Testis (tissue), 3 donors: Measurements from ENCODE around the gene HS6ST3. TPM values are rescaled to one million over a fixed set of nuclear protein-coding genes. Genes with fewer than 3 reads are reported as not detected.

Source experiments
- DNase-seq: peaks from one replicate; pipeline ENCODE4 v3.0.0-alpha.2; 2019
- H3K27ac ChIP-seq, 2 donors: fragments of 200-600 bp; sonication (generic); one replicate each; pipeline ENCODE4 v1.5.1; 2019
- H3K27me3 ChIP-seq: fragments of 200-600 bp; sonication (generic); one replicate; pipeline ENCODE4 v1.5.1; 2019
- H3K36me3 ChIP-seq: fragments of 200-600 bp; sonication (generic); one replicate; pipeline ENCODE4 v1.5.1; 2017; ENCODE audit warnings: low read depth; ENCODE audit errors: missing control alignments
- H3K4me1 ChIP-seq: fragments of 200-600 bp; sonication (generic); one replicate; pipeline ENCODE4 v1.5.1; 2019
- H3K4me3 ChIP-seq, 2 donors: fragments of 200-600 bp; sonication (generic); one replicate each; pipeline ENCODE4 v1.5.1; 2017 to 2019
- H3K9me3 ChIP-seq: fragments of 200-600 bp; sonication (generic); one replicate; pipeline ENCODE4 v1.5.1; 2017
- CTCF ChIP-seq, 3 experiments: fragments of 450-650 bp in 2 of 3; fragments of 200-600 bp in 1 of 3; sonication (generic) in 1 of 3; IDR thresholded peaks; one replicate each; pipeline ENCODE4 v1.5.1; 2016 to 2019; ENCODE audit warnings: antibody characterized with exemption in 3 of 3, mild to moderate bottlenecking in 2 of 3, moderate library complexity in 1 of 3
- POLR2A ChIP-seq: fragments of 450-650 bp; IDR thresholded peaks from one replicate; pipeline ENCODE4 v1.6.1; 2017; ENCODE audit warnings: antibody characterized with exemption, mild to moderate bottlenecking, moderate library complexity
- WGBS, 2 donors: methylation state at CpG; one replicate each; pipeline ENCODE4 v1.1.5; 2018; 5-methylcytosine and 5-hydroxymethylcytosine counted together
- intact Hi-C: fragments of 100-400 bp; cut with DNase I; formaldehyde crosslinking; loops from one replicate; pipeline ENCODE4 v1.15.1; 2023; ENCODE audit warnings: low total_unique reads
- polyA plus RNA-seq: library from polyadenylated mRNA; stranded (reverse); fragments of 350-450 nt; fragmentation: Illumina TruSeq; extraction: RNeasy Lipid Tissue Mini Kit (QIAGEN cat#74804); gene quantifications from one replicate; pipeline ENCODE4 v1.2.3, GENCODE V29; 2014; ENCODE audit warnings: low read depth, low replicate concordance; ENCODE audit not compliant: insufficient read depth
- total RNA-seq, 2 donors: library from RNA; depleted of rRNA; stranded (reverse); fragments of >200 nt; gene quantifications; one replicate each; pipeline ENCODE4 v1.2.3, GENCODE V29; 2016

The HS6ST3 gene
- total and polyA plus RNA-seq, 3 donors from 2014 or later, result 0.87 to 1.3 (median 1.3) TPM

DNA sequence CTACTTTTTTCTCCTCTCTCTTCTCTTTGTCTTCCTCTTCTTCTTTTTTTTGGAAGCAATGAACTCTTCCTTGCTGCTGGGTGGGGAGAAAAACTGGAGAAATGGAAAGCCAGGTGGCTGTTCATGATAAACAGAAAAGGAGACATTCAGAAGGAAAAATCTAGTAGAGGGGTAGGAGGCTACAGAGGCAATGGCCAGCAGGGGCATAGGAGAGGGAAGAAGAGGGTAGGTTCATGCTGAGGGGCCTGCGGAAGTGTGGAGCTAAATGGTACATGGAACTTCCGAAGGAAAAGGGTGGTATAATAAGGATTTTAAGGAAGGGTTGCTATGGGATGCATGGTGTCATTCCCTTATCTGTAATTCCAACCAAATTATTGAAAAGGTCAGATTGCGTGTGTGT lies 17.5 kb upstream of the HS6ST3 start:
- no peak overlapping the region for H3K4me3 ChIP-seq
- H3K4me1 ChIP-seq, result no peaks in the 10 kb centered on the region
- WGBS, 2 donors, result 72 to 88% methylated on average over 3 of the region's 3 CpGs
- H3K36me3 ChIP-seq, result no peaks in the 10 kb centered on the region
- TF ChIP-seq POLR2A (no peak), CTCF (IDR thresholded peaks at IDR 0.05) (no peak)
- intact Hi-C loops, result no loop called here
- no peaks in the 10 kb centered on the region for H3K9me3 ChIP-seq
- DNase-seq, result no peak
- H3K27me3 ChIP-seq, result no peaks in the 10 kb centered on the region
- H3K27ac ChIP-seq, result no peak overlapping the region

DNA sequence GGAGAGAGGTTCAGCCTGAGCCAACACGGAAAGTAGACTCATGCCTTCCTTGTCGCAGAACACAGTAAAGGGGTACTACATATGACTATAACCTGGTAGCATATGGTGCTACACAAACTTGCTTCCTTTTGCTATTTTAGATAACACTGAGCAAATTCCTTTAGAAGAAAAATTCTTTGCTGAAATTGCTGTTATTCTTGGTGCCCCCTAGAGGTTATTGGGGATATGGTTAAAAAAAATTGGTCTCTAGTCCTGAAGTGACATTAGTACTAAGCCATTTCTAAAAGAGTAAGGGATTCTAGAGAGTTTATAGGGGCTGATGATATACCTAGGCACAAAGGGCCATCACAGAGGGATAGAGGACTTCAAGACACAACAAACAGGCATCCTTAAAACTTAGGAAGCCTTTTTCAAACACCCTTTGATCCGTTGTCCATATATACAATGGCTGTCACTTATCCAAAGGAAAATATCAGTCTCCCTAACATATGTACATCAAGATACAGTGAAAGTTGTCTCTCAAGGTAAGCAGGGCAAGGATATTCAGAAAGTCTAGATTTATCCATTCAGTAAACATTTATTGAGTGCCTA lies 13.9 kb upstream of the HS6ST3 start:
- H3K27me3 ChIP-seq, result no peaks in the 10 kb centered on the region
- H3K9me3 ChIP-seq, result no peaks in the 10 kb centered on the region
- no peak overlapping the region for H3K4me3 ChIP-seq
- H3K36me3 ChIP-seq, result no peaks in the 10 kb centered on the region
- no peak for TF ChIP-seq POLR2A
- TF ChIP-seq CTCF (IDR thresholded peaks at IDR 0.05), result peak; percentile 22 to 48 (median 24)
- 71 to 87% methylated on average over 3 of the region's 3 CpGs for WGBS, 2 donors
- intact Hi-C loops, result no loop called here
- no peak for DNase-seq
- H3K27ac ChIP-seq, result no peak overlapping the region
- no peaks in the 10 kb centered on the region for H3K4me1 ChIP-seq

GRCh38 chr13:96080676-96081075 lies 9.2 kb upstream of the HS6ST3 start:
- DNase-seq, result no peak
- TF ChIP-seq CTCF (IDR thresholded peaks at IDR 0.05), result no peak
- no peak for TF ChIP-seq POLR2A
- no peak overlapping the region for H3K4me3 ChIP-seq
- H3K27me3 ChIP-seq, result no peaks in the 10 kb centered on the region
- H3K27ac ChIP-seq, result no peak overlapping the region
- intact Hi-C loops, result no loop called here
- no peaks in the 10 kb centered on the region for H3K36me3 ChIP-seq
- H3K9me3 ChIP-seq, result no peaks in the 10 kb centered on the region
- 86 to 97% methylated on average over 5 of the region's 5 CpGs for WGBS, 2 donors
- H3K4me1 ChIP-seq, result no peaks in the 10 kb centered on the region

DNA sequence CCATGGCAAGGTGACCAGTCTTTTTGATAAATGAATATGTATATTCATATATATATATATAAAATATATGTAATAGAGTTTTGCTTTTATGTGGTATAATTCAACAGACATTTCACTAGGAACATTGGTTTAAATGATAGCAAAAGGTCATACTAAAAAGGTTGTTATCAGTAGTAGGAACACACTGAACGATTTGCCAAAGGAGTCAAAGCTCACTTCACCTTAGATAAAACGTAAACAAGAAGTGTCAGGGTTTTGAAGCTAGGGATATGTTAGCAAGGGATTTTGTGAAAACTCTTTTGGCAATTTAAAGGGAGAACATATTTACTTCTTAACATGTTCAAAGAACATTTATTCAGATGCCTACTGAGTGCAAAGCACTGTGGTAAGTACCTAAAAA lies 8.0 kb upstream of the HS6ST3 start:
- no peaks in the 10 kb centered on the region for H3K27me3 ChIP-seq
- TF ChIP-seq CTCF (IDR thresholded peaks at IDR 0.05) (no peak), POLR2A (no peak)
- H3K4me3 ChIP-seq, result no peak overlapping the region
- no peak for DNase-seq
- 34 to 38% methylated on average over 2 of the region's 2 CpGs for WGBS, 2 donors
- H3K27ac ChIP-seq, result no peak overlapping the region
- no peaks in the 10 kb centered on the region for H3K4me1 ChIP-seq
- intact Hi-C loops, result no loop called here
- no peaks in the 10 kb centered on the region for H3K36me3 ChIP-seq
- H3K9me3 ChIP-seq, result no peaks in the 10 kb centered on the region

DNA sequence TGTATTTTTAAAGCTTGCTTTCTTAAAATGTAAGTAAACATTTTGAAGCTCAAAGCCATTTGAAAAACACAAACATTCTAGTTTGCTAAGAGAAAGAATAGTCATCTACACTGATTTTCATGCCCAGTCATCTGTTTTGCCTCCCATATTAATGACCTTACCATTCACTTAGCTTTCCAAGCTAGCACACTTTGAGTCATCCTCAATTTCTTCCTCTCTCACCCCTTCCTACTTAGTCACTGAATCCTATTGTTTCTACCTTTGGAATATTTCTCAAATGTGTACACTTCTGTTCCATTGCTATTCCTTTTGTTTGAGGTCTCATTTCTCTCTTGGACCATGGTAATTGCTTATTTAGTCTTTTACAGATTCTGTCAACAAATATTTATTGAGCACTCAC lies 7.3 kb upstream of the HS6ST3 start:
- Histone ChIP-seq H3K4me3 (no peak overlapping the region), H3K27ac (no peak overlapping the region), H3K9me3 (no peaks in the 10 kb centered on the region), H3K27me3 (no peaks in the 10 kb centered on the region), H3K36me3 (no peaks in the 10 kb centered on the region), H3K4me1 (no peaks in the 10 kb centered on the region)
- TF ChIP-seq CTCF (IDR thresholded peaks at IDR 0.05) (no peak), POLR2A (no peak)
- no peak for DNase-seq
- intact Hi-C loops, result no loop called here
